NCI-H2227 (cell line): Measurements from ENCODE around the gene CUX1.
A peak's percentile ranks its signal among the peaks of the same experiment; 100 is the strongest.

Experiments used
- DNase-seq: peaks from one replicate; lab custom pipeline; 2025; ENCODE audit not compliant: unreplicated experiment; lab: John Stamatoyannopoulos, UW

The CUX1 gene

GRCh38 chr7:102196028-102196427 lies 378.6 kb downstream of the CUX1 start:
- DNase-seq = no peak

GRCh38 chr7:102197161-102197560 lies 379.7 kb downstream of the CUX1 start:
- DNase-seq = no peak

- no peak for DNase-seq
Measured at GRCh38 chr7:102197599-102197998, 380.2 kb downstream of the CUX1 start.

- no peak for DNase-seq
Measured at GRCh38 chr7:102198417-102198956, 381.1 kb downstream of the CUX1 start.

- DNase-seq = no peak
Measured at GRCh38 chr7:102201576-102201975, 384.1 kb downstream of the CUX1 start.

GRCh38 chr7:102202556-102202955 lies 385.1 kb downstream of the CUX1 start:
- no peak for DNase-seq

- DNase-seq = no peak
Measured at GRCh38 chr7:102203218-102203617, 385.8 kb downstream of the CUX1 start.

GRCh38 chr7:102204212-102204611 lies 386.8 kb downstream of the CUX1 start:
- DNase-seq = no peak

- DNase-seq = no peak
Measured at GRCh38 chr7:102205915-102206314, 388.5 kb downstream of the CUX1 start.

- DNase-seq = peak; percentile 88
Measured at GRCh38 chr7:102208826-102209225, 391.4 kb downstream of the CUX1 start.

- DNase-seq = no peak
Measured at GRCh38 chr7:102210787-102211186, 393.4 kb downstream of the CUX1 start.

- DNase-seq = no peak
Measured at GRCh38 chr7:102211590-102212550, 394.4 kb downstream of the CUX1 start.

- DNase-seq = no peak
Measured at GRCh38 chr7:102214477-102215072, 397.1 kb downstream of the CUX1 start.

GRCh38 chr7:102215256-102215655 lies 397.8 kb downstream of the CUX1 start:
- no peak for DNase-seq

- no peak for DNase-seq
Measured at GRCh38 chr7:102215711-102216110, 398.3 kb downstream of the CUX1 start.

- no peak for DNase-seq
Measured at GRCh38 chr7:102216573-102217314, 399.3 kb downstream of the CUX1 start.

- no peak for DNase-seq
Measured at GRCh38 chr7:102220229-102220850, 402.9 kb downstream of the CUX1 start.

GRCh38 chr7:102220960-102221800 lies 403.8 kb downstream of the CUX1 start:
- DNase-seq = peak; percentile 50

- no peak for DNase-seq
Measured at GRCh38 chr7:102221961-102222360, 404.5 kb downstream of the CUX1 start.

GRCh38 chr7:102222445-102222844 lies 405.0 kb downstream of the CUX1 start:
- no peak for DNase-seq
